ENCODE data around the gene GIMAP4.
"Not testable (repeated sequence)": the region's sequence is repeated elsewhere in the genome, so short reads cannot be mapped to it uniquely, and the experiment has no call there.

Gene GIMAP4

DNA sequence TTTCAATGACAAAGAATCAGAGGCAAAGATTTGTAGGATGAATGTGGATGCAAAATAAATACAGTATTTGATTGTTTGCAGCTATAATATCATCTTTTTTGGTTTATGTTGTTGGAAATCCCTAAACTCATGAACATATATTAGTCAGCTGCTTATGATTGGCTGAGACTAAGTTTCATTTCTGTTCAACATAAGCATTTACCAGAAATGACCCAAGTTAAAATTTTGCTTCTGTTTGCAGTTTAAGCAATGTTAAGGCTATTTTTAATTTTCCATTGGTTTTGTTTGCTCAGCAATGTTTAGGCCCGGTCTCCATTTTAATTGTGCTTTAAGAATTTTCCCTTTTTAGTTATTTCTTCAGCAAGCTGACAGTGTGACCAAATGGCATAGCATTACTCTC is 43.0 kb downstream of the GIMAP4 start:
- DNase-seq (ENCODE audit: low read depth), result no peak
- TF ChIP-seq MAX (IDR thresholded peaks at IDR 0.05; ENCODE audit: low read depth, low read length) (no peak), POLR2A (IDR thresholded peaks at IDR 0.05; ENCODE audit: extremely low read depth, insufficient read length) (no peak), MYC (IDR thresholded peaks at IDR 0.05; ENCODE audit: low read depth, low read length) (no peak)
- TF ChIP-seq, protein P1, sequence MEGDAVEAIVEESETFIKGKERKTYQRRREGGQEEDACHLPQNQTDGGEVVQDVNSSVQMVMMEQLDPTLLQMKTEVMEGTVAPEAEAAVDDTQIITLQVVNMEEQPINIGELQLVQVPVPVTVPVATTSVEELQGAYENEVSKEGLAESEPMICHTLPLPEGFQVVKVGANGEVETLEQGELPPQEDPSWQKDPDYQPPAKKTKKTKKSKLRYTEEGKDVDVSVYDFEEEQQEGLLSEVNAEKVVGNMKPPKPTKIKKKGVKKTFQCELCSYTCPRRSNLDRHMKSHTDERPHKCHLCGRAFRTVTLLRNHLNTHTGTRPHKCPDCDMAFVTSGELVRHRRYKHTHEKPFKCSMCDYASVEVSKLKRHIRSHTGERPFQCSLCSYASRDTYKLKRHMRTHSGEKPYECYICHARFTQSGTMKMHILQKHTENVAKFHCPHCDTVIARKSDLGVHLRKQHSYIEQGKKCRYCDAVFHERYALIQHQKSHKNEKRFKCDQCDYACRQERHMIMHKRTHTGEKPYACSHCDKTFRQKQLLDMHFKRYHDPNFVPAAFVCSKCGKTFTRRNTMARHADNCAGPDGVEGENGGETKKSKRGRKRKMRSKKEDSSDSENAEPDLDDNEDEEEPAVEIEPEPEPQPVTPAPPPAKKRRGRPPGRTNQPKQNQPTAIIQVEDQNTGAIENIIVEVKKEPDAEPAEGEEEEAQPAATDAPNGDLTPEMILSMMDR (IDR thresholded peaks at IDR 0.05; ENCODE audit: low read depth, low read length), result no peak
- H3K4me3 ChIP-seq (ENCODE audit: low read depth, low read length), result no peak overlapping the region

GRCh38 chr7:150612925-150613324 is 45.7 kb downstream of the GIMAP4 start:
- no peak for TF ChIP-seq MYC (IDR thresholded peaks at IDR 0.05; ENCODE audit: low read depth, low read length)
- TF ChIP-seq, protein P1 (IDR thresholded peaks at IDR 0.05; ENCODE audit: low read depth, low read length), result no peak
- no peak for TF ChIP-seq MAX (IDR thresholded peaks at IDR 0.05; ENCODE audit: low read depth, low read length)
- no peak for TF ChIP-seq POLR2A (IDR thresholded peaks at IDR 0.05; ENCODE audit: extremely low read depth, insufficient read length)
- no peak for DNase-seq (ENCODE audit: low read depth)
- no peak overlapping the region for H3K4me3 ChIP-seq (ENCODE audit: low read depth, low read length)

DNA sequence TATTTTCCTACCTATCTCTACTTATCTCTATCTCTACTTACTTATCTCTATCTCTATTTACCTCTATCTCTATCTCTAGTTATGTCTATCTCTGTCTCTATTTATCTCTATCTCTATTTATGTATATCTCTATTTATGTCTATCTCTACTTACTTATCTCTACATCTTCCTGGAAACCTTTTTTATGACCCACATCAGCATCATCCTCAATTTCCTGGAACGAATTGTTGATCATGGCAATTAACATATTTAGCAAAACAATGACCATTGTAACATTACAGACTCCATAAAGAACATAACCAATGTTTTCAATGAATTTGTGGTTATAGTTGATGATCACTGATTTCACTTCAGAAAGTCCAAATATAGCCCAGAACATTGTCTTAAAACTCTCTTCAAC is 46.7 kb downstream of the GIMAP4 start:
- DNase-seq (ENCODE audit: low read depth), result no peak
- no peak overlapping the region for H3K4me3 ChIP-seq (ENCODE audit: low read depth, low read length)
- TF ChIP-seq MAX (IDR thresholded peaks at IDR 0.05; ENCODE audit: low read depth, low read length) (no peak), POLR2A (IDR thresholded peaks at IDR 0.05; ENCODE audit: extremely low read depth, insufficient read length) (no peak), MYC (IDR thresholded peaks at IDR 0.05; ENCODE audit: low read depth, low read length) (no peak)
- TF ChIP-seq, protein P1 (IDR thresholded peaks at IDR 0.05; ENCODE audit: low read depth, low read length), result no peak

- DNase-seq (ENCODE audit: low read depth); H3K4me3 ChIP-seq (ENCODE audit: low read depth, low read length): not testable (repeated sequence)
Observed at GRCh38 chr7:150614426-150614825, 47.2 kb downstream of the GIMAP4 start.

GRCh38 chr7:150615221-150615755 is 48.1 kb downstream of the GIMAP4 start:
- H3K4me3 ChIP-seq (ENCODE audit: low read depth, low read length); DNase-seq (ENCODE audit: low read depth): not testable (repeated sequence)

GRCh38 chr7:150620061-150620460 is 52.9 kb downstream of the GIMAP4 start:
- H3K4me3 ChIP-seq (ENCODE audit: low read depth, low read length), result no peak overlapping the region
- DNase-seq (ENCODE audit: low read depth), result no peak
- no peak for TF ChIP-seq MYC (IDR thresholded peaks at IDR 0.05; ENCODE audit: low read depth, low read length)

DNA sequence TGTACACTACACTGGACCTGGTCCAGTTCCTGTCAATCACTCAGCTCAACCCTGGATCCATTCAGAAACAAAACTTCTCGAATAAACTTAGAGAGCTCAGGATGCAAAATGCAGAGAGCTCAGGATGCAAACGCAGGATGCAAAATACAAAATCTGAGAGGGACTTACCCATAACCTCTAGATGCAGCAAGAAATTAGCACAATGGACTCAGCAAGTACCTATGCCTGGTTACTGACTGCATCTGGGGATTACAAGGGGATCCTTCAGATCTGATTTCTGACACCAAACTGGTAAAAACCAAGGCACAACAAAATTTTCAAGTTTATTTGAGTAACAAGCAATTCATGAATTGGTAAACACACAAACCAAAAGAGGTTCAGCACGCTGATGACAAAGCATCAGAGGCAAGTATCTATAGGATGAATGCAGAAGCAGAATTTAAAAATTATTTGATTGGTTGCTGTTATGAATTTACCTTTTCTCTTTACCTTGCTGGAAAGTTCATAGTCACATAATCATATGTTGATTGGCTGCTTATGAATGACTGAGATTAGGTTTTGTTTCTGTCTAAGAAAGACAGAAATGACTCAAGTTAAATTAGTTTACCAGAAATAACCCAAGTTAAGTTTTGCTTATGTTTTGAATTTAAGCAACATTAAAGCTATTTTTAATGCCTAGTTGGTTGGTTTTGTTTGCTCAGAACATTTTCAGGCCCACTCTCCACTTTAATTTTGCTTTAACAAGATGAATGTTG is 53.6 kb downstream of the GIMAP4 start:
- DNase-seq (ENCODE audit: low read depth), result no peak
- no peak overlapping the region for H3K4me3 ChIP-seq (ENCODE audit: low read depth, low read length)
- TF ChIP-seq POLR2A (IDR thresholded peaks at IDR 0.05; ENCODE audit: extremely low read depth, insufficient read length) (no peak), MYC (IDR thresholded peaks at IDR 0.05; ENCODE audit: low read depth, low read length) (no peak), MAX (IDR thresholded peaks at IDR 0.05; ENCODE audit: low read depth, low read length) (no peak)
- TF ChIP-seq, protein P1 (IDR thresholded peaks at IDR 0.05; ENCODE audit: low read depth, low read length), result no peak

Measured in NB4 (cell line).